ENCODE data around the gene SLC27A2.

The SLC27A2 gene

DNA sequence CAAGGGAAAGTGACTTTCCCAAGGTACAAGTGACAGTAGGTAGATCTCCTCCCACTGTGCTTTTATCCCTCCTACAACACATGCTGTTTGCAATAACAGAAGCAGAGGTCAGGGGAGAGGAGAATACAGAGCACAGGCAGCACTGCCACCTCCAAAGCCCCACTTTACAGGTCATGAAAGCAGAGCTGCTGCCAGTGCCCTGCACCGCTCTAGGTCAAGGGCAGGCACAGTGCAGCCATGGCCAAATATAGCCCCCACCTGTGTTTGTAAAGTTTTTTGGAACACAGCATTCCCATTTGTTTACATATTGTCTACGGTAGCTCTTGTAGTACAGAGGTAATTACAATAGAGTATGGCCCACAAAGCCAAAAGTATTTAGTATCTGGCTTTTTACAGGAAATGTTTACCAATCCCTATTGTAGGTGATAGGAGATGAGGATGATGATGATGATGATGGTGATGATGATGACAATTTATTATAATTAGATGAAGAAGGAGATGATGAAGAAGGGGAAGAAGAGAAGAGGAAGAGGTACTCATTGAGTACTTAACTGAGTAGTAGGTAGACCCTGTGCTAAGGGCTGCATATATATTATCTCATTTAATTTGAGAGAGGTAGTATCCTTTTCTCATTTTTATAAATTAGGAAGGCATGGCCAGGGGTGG, 63.1 kb downstream of the SLC27A2 start:
- TF ChIP-seq Cebpa-rat (IDR thresholded peaks at IDR 0.05), result no peak
- H3K4me1 ChIP-seq, result peaks cover 22 to 32% (median 25%) of the 10 kb centered on the region in 10 experiments
- H3K4me2 ChIP-seq, result no peak overlapping the region
- no peaks in the 10 kb centered on the region for H4K20me1 ChIP-seq
- no peak overlapping the region for H3K9ac ChIP-seq
- no peak overlapping the region for H3K27ac ChIP-seq
- no peaks in the 10 kb centered on the region for H3K36me3 ChIP-seq
- no peaks in the 10 kb centered on the region for H3K9me3 ChIP-seq (replicated peaks in 1 of 11)
- H3K27me3 ChIP-seq, result no peaks in the 10 kb centered on the region
- no peak overlapping the region for H3K4me3 ChIP-seq

GRCh38 chr15:50246631-50247030, 64.6 kb downstream of the SLC27A2 start:
- Histone ChIP-seq H3K4me1 (peaks cover 22 to 32% (median 25%) of the 10 kb centered on the region in 10 experiments), H3K4me3 (no peak overlapping the region), H3K27ac (no peak overlapping the region), H3K9ac (no peak overlapping the region), H3K4me2 (peak overlapping the region in 2 of 11 experiments; percentile 21 to 24; a peak in 3 of 22 replicates), H3K9me3 (replicated peaks in 1 of 11) (no peaks in the 10 kb centered on the region), H4K20me1 (no peaks in the 10 kb centered on the region), H3K36me3 (no peaks in the 10 kb centered on the region), H3K27me3 (no peaks in the 10 kb centered on the region)
- no peak for TF ChIP-seq Cebpa-rat (IDR thresholded peaks at IDR 0.05)

- Histone ChIP-seq H3K27ac (peak overlapping the region in 10 of 11 experiments; percentile 10 to 69 (median 54); a peak in 20 of 22 replicates), H3K4me2 (peak overlapping the region; percentile 55 to 95 (median 73)), H3K4me3 (peak overlapping the region in 3 of 10 experiments; percentile 21 to 29 (median 27); a peak in 5 of 20 replicates), H3K9me3 (replicated peaks in 1 of 11) (no peaks in the 10 kb centered on the region), H3K4me1 (peaks cover 22 to 32% (median 25%) of the 10 kb centered on the region in 10 experiments), H3K9ac (peak overlapping the region in 10 of 11 experiments; percentile 5 to 62 (median 34); a peak in 14 of 22 replicates), H3K27me3 (no peaks in the 10 kb centered on the region), H3K36me3 (no peaks in the 10 kb centered on the region), H4K20me1 (no peaks in the 10 kb centered on the region)
- no peak for TF ChIP-seq Cebpa-rat (IDR thresholded peaks at IDR 0.05)
Measured at GRCh38 chr15:50247819-50248655, 66.0 kb downstream of the SLC27A2 start.

- Histone ChIP-seq H3K9me3 (replicated peaks in 1 of 11) (no peaks in the 10 kb centered on the region), H3K27me3 (no peaks in the 10 kb centered on the region), H4K20me1 (no peaks in the 10 kb centered on the region), H3K4me1 (peaks cover 22 to 32% (median 25%) of the 10 kb centered on the region in 10 experiments), H3K4me3 (no peak overlapping the region), H3K4me2 (peak overlapping the region; percentile 55 to 95 (median 73); a peak in 21 of 22 replicates), H3K9ac (no peak overlapping the region), H3K27ac (no peak overlapping the region), H3K36me3 (no peaks in the 10 kb centered on the region)
- TF ChIP-seq Cebpa-rat (IDR thresholded peaks at IDR 0.05), result no peak
Measured at GRCh38 chr15:50248994-50249582, 67.1 kb downstream of the SLC27A2 start.

DNA sequence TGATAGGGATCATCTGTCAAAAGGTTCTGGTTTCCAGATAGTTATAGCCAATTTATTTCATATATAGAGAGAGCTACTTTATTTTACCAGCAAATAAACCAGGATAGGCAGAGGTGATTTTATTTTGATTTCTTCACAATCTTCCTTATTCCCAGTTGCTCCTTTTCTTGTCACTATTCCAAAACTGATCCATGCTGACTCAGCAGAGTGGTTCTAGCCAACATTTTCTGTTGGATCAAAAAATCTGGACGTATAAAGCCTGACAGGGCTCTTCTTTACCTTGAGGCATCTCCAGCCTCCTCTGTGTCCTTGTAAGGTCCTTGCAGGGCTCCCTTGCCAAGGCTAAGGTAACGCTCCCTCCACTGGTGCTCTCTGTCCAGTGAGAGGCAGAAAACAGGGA, 67.7 kb downstream of the SLC27A2 start:
- no peaks in the 10 kb centered on the region for H3K36me3 ChIP-seq
- no peaks in the 10 kb centered on the region for H3K9me3 ChIP-seq (replicated peaks in 1 of 11)
- peaks cover 22 to 32% (median 25%) of the 10 kb centered on the region in 10 experiments for H3K4me1 ChIP-seq
- H3K27me3 ChIP-seq, result no peaks in the 10 kb centered on the region
- TF ChIP-seq Cebpa-rat (IDR thresholded peaks at IDR 0.05), result no peak
- H4K20me1 ChIP-seq, result no peaks in the 10 kb centered on the region
- H3K4me2 ChIP-seq, result peak overlapping the region in 8 of 11 experiments; percentile 55 to 79 (median 72); a peak in 11 of 22 replicates
- H3K9ac ChIP-seq, result no peak overlapping the region
- H3K4me3 ChIP-seq, result no peak overlapping the region
- no peak overlapping the region for H3K27ac ChIP-seq

- Histone ChIP-seq H3K4me2 (no peak overlapping the region), H3K4me1 (peaks cover 22 to 32% (median 25%) of the 10 kb centered on the region in 10 experiments), H3K36me3 (no peaks in the 10 kb centered on the region), H3K4me3 (no peak overlapping the region), H4K20me1 (no peaks in the 10 kb centered on the region), H3K27me3 (no peaks in the 10 kb centered on the region), H3K9me3 (replicated peaks in 1 of 11) (no peaks in the 10 kb centered on the region), H3K9ac (no peak overlapping the region), H3K27ac (no peak overlapping the region)
- TF ChIP-seq Cebpa-rat (IDR thresholded peaks at IDR 0.05), result no peak
Measured at GRCh38 chr15:50250760-50251394, 68.9 kb downstream of the SLC27A2 start.

- Histone ChIP-seq H3K9ac (no peak overlapping the region), H3K9me3 (replicated peaks in 1 of 11) (no peaks in the 10 kb centered on the region), H3K4me1 (peaks cover 22 to 34% (median 25%) of the 10 kb centered on the region in 10 experiments), H3K4me2 (no peak overlapping the region), H3K4me3 (no peak overlapping the region), H3K27me3 (no peaks in the 10 kb centered on the region), H3K27ac (no peak overlapping the region), H3K36me3 (no peaks in the 10 kb centered on the region), H4K20me1 (no peaks in the 10 kb centered on the region)
- no peak for TF ChIP-seq Cebpa-rat (IDR thresholded peaks at IDR 0.05)
Measured at GRCh38 chr15:50251638-50252182, 69.7 kb downstream of the SLC27A2 start.

DNA sequence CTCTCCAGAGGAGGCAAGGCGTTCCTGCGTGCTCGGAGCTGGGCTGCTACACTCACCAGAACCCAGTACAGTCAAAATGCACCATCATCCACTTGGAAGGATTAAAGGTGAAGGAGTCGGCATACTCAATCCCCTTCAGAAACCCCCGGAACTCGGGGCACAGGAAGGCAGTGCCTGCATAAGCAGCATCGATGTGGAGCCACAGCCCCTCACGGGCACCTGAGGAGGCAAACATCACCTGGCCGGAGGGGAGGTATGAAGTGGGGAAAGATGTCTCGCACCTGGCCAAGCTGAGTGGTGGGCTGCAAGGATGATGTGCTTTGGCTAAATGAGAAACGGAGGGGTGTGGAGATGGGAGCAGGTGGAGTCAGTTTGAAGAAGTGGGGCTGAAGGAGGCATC, 70.6 kb downstream of the SLC27A2 start:
- no peak overlapping the region for H3K4me2 ChIP-seq
- H3K9ac ChIP-seq, result no peak overlapping the region
- no peaks in the 10 kb centered on the region for H3K36me3 ChIP-seq
- no peak for TF ChIP-seq Cebpa-rat (IDR thresholded peaks at IDR 0.05)
- H3K27me3 ChIP-seq, result no peaks in the 10 kb centered on the region
- H3K9me3 ChIP-seq (replicated peaks in 1 of 11), result no peaks in the 10 kb centered on the region
- H4K20me1 ChIP-seq, result no peaks in the 10 kb centered on the region
- H3K4me1 ChIP-seq, result peaks cover 19 to 35% (median 23%) of the 10 kb centered on the region in 10 experiments
- H3K4me3 ChIP-seq, result no peak overlapping the region
- no peak overlapping the region for H3K27ac ChIP-seq
